ENCODE data around the gene KAT8. TPM values are rescaled to one million over a fixed set of nuclear protein-coding genes. Genes with fewer than 3 reads are reported as not detected.

Gene KAT8
- total RNA-seq, 1 donor from 2014 or later: 56.0 TPM

DNA sequence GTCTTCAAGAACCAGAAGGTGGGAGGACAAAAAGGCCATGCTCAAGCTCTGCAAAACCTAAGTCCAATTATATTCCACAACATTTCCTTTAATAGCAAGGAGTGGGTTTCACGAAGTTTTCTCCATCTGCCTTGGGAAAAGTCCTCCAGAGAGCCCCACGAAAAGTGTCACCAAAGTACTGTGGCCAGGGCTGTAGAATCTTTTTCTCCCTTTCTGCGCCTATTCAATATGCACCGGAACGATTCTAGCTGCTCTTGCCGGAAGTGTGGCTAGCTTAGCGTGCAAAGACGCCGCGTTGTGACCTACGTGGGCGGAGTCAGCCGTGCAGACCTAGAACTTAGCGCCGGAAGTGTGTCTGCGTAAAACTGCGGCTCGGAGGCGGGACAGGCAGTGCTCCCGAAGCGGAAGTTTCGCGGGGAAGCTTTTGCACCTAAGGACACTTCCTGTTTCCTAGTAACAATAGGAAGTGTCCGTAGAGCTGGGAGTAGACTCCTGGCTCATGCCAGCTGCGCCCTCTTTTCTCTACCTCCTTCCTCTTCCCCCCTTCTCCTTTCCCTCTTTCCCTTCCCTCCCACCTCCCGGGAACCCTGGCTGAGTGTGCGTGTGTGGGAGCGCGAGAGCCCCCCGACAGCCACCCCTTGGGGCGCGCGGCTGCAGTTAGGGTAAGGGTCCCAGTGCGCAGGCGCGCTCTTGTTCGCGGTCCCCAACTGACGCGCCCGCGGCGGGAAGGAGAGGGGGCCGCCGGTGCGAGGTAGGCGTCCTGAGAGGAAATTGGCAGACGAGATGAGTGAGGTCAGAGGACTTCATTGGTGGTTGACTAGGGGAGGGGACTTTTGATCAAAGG lies 43.3 kb upstream of the KAT8 start, which contains the start of the genes ZNF646 and ZNF668:
Gene ZNF646 (plus strand): TSS at position 453 of the 844 bp plus-strand sequence. CDS start 1,903 bp downstream, outside the sequence.
Gene ZNF668 (minus strand): TSS at position 271 of the 844 bp plus-strand sequence. CDS start 9,781 bp downstream, outside the sequence.
- no peaks in the 10 kb centered on the region for H3K27me3 Mint-ChIP-seq (ENCODE audit: unreplicated experiment)
- peak within 1 kb of the TSS; percentile 96 for H3K27ac Mint-ChIP-seq (ENCODE audit: unreplicated experiment)
- H3K4me1 Mint-ChIP-seq (ENCODE audit: unreplicated experiment): peaks cover 26% of the 10 kb centered on the region
- peak; percentile 99 for DNase-seq (ENCODE audit: extremely low spot score, unreplicated experiment)
- peak within 1 kb of the TSS; percentile 98 for H3K4me3 Mint-ChIP-seq (ENCODE audit: unreplicated experiment)
- no peaks in the 10 kb centered on the region for H3K9me3 Mint-ChIP-seq (ENCODE audit: unreplicated experiment)
- H3K36me3 Mint-ChIP-seq (ENCODE audit: unreplicated experiment): peaks cover 14% of the 10 kb centered on the region
- TF ChIP-seq, protein P1, sequence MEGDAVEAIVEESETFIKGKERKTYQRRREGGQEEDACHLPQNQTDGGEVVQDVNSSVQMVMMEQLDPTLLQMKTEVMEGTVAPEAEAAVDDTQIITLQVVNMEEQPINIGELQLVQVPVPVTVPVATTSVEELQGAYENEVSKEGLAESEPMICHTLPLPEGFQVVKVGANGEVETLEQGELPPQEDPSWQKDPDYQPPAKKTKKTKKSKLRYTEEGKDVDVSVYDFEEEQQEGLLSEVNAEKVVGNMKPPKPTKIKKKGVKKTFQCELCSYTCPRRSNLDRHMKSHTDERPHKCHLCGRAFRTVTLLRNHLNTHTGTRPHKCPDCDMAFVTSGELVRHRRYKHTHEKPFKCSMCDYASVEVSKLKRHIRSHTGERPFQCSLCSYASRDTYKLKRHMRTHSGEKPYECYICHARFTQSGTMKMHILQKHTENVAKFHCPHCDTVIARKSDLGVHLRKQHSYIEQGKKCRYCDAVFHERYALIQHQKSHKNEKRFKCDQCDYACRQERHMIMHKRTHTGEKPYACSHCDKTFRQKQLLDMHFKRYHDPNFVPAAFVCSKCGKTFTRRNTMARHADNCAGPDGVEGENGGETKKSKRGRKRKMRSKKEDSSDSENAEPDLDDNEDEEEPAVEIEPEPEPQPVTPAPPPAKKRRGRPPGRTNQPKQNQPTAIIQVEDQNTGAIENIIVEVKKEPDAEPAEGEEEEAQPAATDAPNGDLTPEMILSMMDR (IDR thresholded peaks at IDR 0.05): no peak

- TF ChIP-seq, protein P1 (IDR thresholded peaks at IDR 0.05): no peak
- no peaks in the 10 kb centered on the region for H3K27me3 Mint-ChIP-seq (ENCODE audit: unreplicated experiment)
- peaks cover 18% of the 10 kb centered on the region for H3K36me3 Mint-ChIP-seq (ENCODE audit: unreplicated experiment)
- DNase-seq (ENCODE audit: extremely low spot score, unreplicated experiment): no peak
- H3K4me1 Mint-ChIP-seq (ENCODE audit: unreplicated experiment): peaks cover 26% of the 10 kb centered on the region
- H3K9me3 Mint-ChIP-seq (ENCODE audit: unreplicated experiment): no peaks in the 10 kb centered on the region
- peak overlapping the region; percentile 96 for H3K27ac Mint-ChIP-seq (ENCODE audit: unreplicated experiment)
- H3K4me3 Mint-ChIP-seq (ENCODE audit: unreplicated experiment): peak overlapping the region; percentile 98
These were observed 42.7 kb upstream of the KAT8 start for GRCh38 chr16:31074814-31075183.

GRCh38 chr16:31076319-31076718 lies 41.1 kb upstream of the KAT8 start:
- Mint-ChIP-seq H3K4me1 (ENCODE audit: unreplicated experiment) (peaks cover 27% of the 10 kb centered on the region), H3K4me3 (ENCODE audit: unreplicated experiment) (peak overlapping the region; percentile 51), H3K27ac (ENCODE audit: unreplicated experiment) (no peak overlapping the region), H3K9me3 (ENCODE audit: unreplicated experiment) (no peaks in the 10 kb centered on the region), H3K27me3 (ENCODE audit: unreplicated experiment) (no peaks in the 10 kb centered on the region), H3K36me3 (ENCODE audit: unreplicated experiment) (peaks cover 21% of the 10 kb centered on the region)
- TF ChIP-seq, protein P1 (IDR thresholded peaks at IDR 0.05): no peak
- no peak for DNase-seq (ENCODE audit: extremely low spot score, unreplicated experiment)

DNA sequence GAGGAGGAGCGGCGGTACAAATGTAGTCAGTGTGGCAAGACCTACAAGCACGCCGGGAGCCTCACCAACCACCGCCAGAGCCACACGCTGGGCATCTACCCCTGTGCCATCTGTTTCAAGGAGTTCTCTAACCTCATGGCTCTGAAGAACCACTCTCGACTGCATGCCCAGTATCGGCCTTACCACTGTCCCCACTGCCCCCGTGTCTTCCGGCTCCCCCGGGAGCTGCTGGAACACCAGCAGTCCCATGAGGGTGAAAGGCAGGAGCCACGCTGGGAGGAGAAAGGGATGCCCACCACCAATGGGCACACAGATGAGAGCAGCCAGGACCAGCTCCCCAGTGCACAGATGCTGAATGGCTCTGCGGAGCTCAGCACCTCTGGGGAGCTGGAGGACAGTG lies 40.4 kb upstream of the KAT8 start:
- TF ChIP-seq, protein P1 (IDR thresholded peaks at IDR 0.05): no peak
- no peak overlapping the region for H3K27ac Mint-ChIP-seq (ENCODE audit: unreplicated experiment)
- H3K27me3 Mint-ChIP-seq (ENCODE audit: unreplicated experiment): no peaks in the 10 kb centered on the region
- peaks cover 21% of the 10 kb centered on the region for H3K36me3 Mint-ChIP-seq (ENCODE audit: unreplicated experiment)
- H3K9me3 Mint-ChIP-seq (ENCODE audit: unreplicated experiment): no peaks in the 10 kb centered on the region
- peaks cover 20% of the 10 kb centered on the region for H3K4me1 Mint-ChIP-seq (ENCODE audit: unreplicated experiment)
- no peak overlapping the region for H3K4me3 Mint-ChIP-seq (ENCODE audit: unreplicated experiment)
- no peak for DNase-seq (ENCODE audit: extremely low spot score, unreplicated experiment)
